Retinal pigment epithelial cell (primary cell): ENCODE data around the gene PAXX.

ENCODE experiments used
- DNase-seq: peaks from one replicate; pipeline ENCODE4 v3.0.0-alpha.2; 2010; ENCODE audit warnings: low read depth
- H3K4me3 ChIP-seq: 2 replicates; pipeline ENCODE4 v1.5.1; 2011; ENCODE audit warnings: mild to moderate bottlenecking, low read length, control low read depth, moderate library complexity
- TF ChIP-seq, protein P1 (sequence below): conservative IDR thresholded peaks from 2 replicates; pipeline ENCODE4 v1.5.1; 2011; ENCODE audit warnings: low read depth, low read length, control low read depth, inconsistent platforms

PAXX gene

DNA sequence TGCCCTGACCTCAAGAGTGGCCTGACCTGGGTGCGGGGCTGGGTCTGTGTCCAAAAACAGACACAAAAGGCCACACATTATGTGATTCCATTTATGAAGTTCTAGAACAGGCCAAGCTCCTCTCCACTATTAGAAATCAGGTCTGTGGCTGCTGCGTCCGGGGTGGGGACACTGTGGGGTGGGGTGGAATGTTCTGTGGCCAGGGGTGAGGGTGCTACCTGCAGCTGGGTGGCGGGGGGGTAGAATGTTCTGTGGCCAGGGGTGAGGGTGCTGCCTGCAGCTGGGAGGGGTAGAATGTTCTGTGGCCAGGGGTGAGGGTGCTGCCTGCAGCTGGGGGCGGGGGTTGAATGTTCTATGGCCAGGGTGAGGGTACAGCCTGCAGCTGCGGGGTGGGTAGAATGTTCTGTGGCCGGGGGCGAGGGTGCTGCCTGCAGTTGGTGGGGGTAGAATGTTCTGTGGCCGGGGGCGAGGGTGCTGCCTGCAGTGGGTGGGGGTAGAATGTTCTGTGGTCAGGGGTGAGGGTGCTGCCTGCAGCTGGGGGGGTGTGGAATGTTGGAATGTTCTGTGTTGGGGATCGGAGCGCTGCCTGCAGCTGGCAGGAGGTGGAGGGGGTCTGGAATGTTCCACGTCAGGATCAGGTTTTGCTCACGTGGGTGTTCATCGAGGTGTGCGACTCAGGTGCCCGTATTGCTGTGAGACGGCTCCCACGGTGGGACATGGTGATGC lies 31.8 kb upstream of the PAXX start:
- TF ChIP-seq, protein P1, sequence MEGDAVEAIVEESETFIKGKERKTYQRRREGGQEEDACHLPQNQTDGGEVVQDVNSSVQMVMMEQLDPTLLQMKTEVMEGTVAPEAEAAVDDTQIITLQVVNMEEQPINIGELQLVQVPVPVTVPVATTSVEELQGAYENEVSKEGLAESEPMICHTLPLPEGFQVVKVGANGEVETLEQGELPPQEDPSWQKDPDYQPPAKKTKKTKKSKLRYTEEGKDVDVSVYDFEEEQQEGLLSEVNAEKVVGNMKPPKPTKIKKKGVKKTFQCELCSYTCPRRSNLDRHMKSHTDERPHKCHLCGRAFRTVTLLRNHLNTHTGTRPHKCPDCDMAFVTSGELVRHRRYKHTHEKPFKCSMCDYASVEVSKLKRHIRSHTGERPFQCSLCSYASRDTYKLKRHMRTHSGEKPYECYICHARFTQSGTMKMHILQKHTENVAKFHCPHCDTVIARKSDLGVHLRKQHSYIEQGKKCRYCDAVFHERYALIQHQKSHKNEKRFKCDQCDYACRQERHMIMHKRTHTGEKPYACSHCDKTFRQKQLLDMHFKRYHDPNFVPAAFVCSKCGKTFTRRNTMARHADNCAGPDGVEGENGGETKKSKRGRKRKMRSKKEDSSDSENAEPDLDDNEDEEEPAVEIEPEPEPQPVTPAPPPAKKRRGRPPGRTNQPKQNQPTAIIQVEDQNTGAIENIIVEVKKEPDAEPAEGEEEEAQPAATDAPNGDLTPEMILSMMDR, result no peak
- no peak overlapping the region for H3K4me3 ChIP-seq
- no peak for DNase-seq

DNA sequence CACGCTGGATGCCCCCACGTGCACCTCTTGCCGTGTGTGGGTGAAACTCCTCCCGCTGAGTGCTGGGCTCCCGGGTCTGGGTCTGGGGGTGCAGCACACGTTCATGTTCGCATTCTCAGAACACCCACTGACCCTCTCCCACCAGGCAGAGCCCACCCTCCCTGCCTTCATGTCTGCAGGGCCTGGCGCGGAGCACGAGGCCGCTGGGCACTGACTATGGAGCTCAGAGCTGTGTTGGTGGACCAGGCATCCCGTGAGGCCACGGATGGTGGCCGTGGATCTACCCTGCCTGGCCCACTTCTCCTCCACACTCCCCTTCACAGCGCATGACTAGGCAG lies 31.3 kb upstream of the PAXX start:
- no peak for DNase-seq
- TF ChIP-seq, protein P1, result no peak
- H3K4me3 ChIP-seq, result no peak overlapping the region

DNA sequence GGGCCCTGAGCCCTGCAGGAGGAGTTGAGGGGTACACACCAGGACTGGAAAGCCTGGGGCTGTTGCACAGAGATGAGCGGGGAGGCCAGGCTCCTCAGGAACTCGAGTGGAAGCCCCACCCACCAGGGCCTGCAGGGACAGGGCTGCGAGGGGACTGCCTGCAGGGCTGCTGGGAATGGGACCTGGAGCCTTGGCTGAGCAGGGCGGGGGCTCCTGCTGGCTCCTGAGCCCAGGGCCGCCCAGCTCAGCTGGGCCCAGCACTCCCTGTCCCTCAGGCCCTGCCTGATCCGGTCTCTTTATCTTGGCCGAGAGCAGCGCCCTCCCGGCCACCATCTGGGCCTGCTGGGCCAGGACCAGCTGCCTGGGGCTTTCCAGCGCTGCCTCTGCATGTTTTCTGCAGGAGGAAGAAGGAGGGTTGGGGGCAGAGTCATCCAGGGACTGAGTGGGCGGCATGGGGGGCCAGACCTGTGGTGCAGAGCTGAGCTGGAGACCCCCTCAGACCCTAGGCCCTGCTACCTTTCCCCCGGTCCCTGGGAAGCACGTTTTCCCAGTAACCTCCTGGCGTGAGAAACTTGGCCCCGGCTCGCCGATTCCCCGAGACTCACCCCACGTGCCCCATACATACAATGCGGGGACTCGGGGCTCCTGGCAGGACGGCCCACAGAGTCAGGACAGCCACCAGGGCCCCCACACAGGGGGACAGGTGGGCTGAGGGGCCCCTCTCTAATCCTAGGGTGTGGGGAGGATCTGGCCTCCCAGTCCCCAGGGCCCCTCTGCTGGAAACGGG lies 30.8 kb upstream of the PAXX start:
- TF ChIP-seq, protein P1, result no peak
- no peak overlapping the region for H3K4me3 ChIP-seq
- DNase-seq, result no peak

DNA sequence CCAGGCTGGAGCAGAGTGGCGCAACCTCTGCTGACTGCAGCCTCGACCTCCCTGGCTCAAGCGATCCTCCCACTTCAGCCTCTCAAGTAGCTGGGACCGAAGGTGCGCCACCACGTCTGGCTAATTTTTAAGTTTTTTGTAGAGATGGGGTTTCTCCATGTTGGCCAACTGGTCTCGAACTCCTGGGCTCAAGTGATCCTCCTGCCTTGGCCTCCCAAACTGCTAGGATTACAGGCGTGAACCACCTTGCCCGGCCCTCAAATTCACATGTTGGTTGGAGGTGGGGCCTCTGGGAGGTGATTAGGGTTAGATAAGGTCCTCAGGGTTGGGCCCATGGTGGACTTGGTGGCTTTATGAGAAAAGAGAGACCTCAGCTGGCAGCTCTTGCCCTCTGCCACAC lies 30.1 kb upstream of the PAXX start:
- TF ChIP-seq, protein P1, result no peak
- no peak for DNase-seq

DNA sequence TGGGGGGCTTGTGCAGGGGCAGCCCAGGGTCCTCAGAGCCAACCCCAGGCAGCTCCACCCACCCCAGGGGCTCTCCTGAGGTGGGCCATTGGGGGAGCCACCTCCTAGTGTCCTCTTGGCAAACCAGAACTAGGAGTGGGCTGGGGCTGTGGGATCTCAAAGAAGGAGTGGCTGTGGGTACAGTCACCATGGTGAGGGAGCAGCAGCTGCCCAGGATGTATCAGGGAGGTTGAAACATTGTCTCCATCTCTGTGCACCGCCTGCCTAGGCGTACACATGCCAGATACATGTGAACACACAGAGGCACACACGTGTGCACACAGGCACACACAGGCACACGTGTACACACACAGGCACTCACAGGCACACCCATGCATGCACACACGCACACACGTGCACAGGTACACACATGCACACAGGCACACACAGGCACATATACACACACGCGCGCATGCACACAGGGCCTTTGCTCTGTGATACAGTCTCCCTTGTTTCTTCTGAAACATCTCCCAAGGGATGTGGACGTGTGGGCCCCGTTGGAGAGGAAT lies 29.4 kb upstream of the PAXX start:
- no peak overlapping the region for H3K4me3 ChIP-seq
- DNase-seq, result no peak
- TF ChIP-seq, protein P1, result no peak

More for the DNA sequence above, 30.1 kb upstream of the PAXX start:
- no peak overlapping the region for H3K4me3 ChIP-seq

DNA sequence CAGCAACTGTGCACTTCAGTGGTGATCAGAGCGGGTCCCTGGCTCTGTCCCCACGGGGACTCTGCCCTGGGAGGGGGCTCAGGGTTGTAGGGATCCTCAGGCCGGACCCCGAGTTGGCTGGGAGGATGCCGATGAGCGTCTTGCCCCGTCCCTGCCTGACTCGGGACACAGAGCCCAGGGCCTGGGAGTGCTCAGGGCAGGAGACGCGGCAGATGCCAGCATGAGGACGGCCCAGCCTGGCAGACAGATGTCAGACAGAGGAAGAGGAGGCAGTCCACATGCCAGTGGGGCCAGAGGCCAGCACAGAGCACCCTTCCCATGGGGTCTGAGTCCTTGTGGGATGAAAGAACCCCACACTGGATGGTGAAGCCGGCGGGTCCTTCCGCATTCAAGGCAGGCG lies 28.9 kb upstream of the PAXX start:
- H3K4me3 ChIP-seq, result no peak overlapping the region
- no peak for DNase-seq
- TF ChIP-seq, protein P1, result no peak
